HEK293 (cell line): ENCODE data around the gene SMPDL3A.

Source experiments
- FEZF1 ChIP-seq: fragments of 450-650 bp; formaldehyde crosslinking; IDR thresholded peaks from 2 replicates; pipeline ENCODE4 v1.5.1; 2016; ENCODE audit warnings: missing biosample characterization, missing genetic modification characterization
- GLI2 ChIP-seq: fragments of 450-650 bp; formaldehyde crosslinking; IDR thresholded peaks from 2 replicates; pipeline ENCODE4; 2017; ENCODE audit warnings: missing biosample characterization, missing genetic modification characterization, low read depth, borderline replicate concordance
- MEIS1 ChIP-seq: sonication (generic); formaldehyde crosslinking; IDR thresholded peaks from 2 replicates; pipeline ENCODE4 v1.8.1; 2022; ENCODE audit warnings: missing genetic modification reagents, mild to moderate bottlenecking, borderline replicate concordance
- OSR2 ChIP-seq: fragments of 450-650 bp; formaldehyde crosslinking; IDR thresholded peaks from 2 replicates; pipeline ENCODE4 v1.5.1; 2016; ENCODE audit warnings: missing biosample characterization, missing genetic modification characterization
- SP3 ChIP-seq: fragments of 450-650 bp; formaldehyde crosslinking; IDR thresholded peaks from 2 replicates; pipeline ENCODE4 v1.5.1; 2016; ENCODE audit warnings: missing biosample characterization, missing genetic modification characterization
- TRIM28 ChIP-seq: IDR thresholded peaks from 2 replicates; pipeline ENCODE4 v1.6.1; 2011; ENCODE audit warnings: low read length, control low read depth, borderline replicate concordance
- WT1 ChIP-seq: fragments of 450-650 bp; formaldehyde crosslinking; IDR thresholded peaks from 2 replicates; pipeline ENCODE4 v1.5.1; 2016; ENCODE audit warnings: missing biosample characterization, missing genetic modification characterization
- ZBTB48 ChIP-seq: fragments of 450-650 bp; formaldehyde crosslinking; IDR thresholded peaks from 2 replicates; pipeline ENCODE4 v1.5.1; 2016; ENCODE audit warnings: missing biosample characterization, missing genetic modification characterization
- ZEB2 ChIP-seq: fragments of 450-650 bp; formaldehyde crosslinking; IDR thresholded peaks from 2 replicates; pipeline ENCODE4 v1.5.1; 2016; ENCODE audit warnings: missing biosample characterization, missing genetic modification characterization
- ZFP37 ChIP-seq: fragments of 450-650 bp; formaldehyde crosslinking; IDR thresholded peaks from 2 replicates; pipeline ENCODE4 v1.5.1; 2016; ENCODE audit warnings: missing biosample characterization, missing genetic modification characterization
- ZNF132 ChIP-seq: fragments of 450-650 bp; formaldehyde crosslinking; IDR thresholded peaks from 2 replicates; pipeline ENCODE4 v1.5.1; 2017; ENCODE audit warnings: missing biosample characterization, missing genetic modification characterization, borderline replicate concordance
- ZNF133 ChIP-seq: fragments of 450-650 bp; formaldehyde crosslinking; IDR thresholded peaks from 2 replicates; pipeline ENCODE4 v1.5.1; 2016; ENCODE audit warnings: missing biosample characterization, missing genetic modification characterization
- ZNF138 ChIP-seq: fragments of 450-650 bp; formaldehyde crosslinking; IDR thresholded peaks from 2 replicates; pipeline ENCODE4 v1.5.1; 2016; ENCODE audit warnings: missing biosample characterization, missing genetic modification characterization, borderline replicate concordance
- ZNF19 ChIP-seq: fragments of 450-650 bp; formaldehyde crosslinking; IDR thresholded peaks from 2 replicates; pipeline ENCODE4; 2016; ENCODE audit warnings: missing biosample characterization, missing genetic modification characterization, low read depth
- ZNF214 ChIP-seq: fragments of 450-650 bp; formaldehyde crosslinking; IDR thresholded peaks from 2 replicates; pipeline ENCODE4 v1.5.1; 2017; ENCODE audit warnings: missing biosample characterization, mild to moderate bottlenecking, missing genetic modification characterization, borderline replicate concordance
- ZNF223 ChIP-seq: fragments of 450-650 bp; formaldehyde crosslinking; IDR thresholded peaks from 2 replicates; pipeline ENCODE4 v1.5.1; 2016; ENCODE audit warnings: missing biosample characterization, missing genetic modification characterization
- ZNF266 ChIP-seq: fragments of 450-650 bp; formaldehyde crosslinking; IDR thresholded peaks from 2 replicates; pipeline ENCODE4 v1.5.1; 2016; ENCODE audit warnings: missing biosample characterization, missing genetic modification characterization, low read depth
- ZNF423 ChIP-seq: fragments of 450-650 bp; formaldehyde crosslinking; IDR thresholded peaks from 2 replicates; pipeline ENCODE4 v1.5.1; 2016; ENCODE audit warnings: missing biosample characterization, missing genetic modification characterization
- ZNF501 ChIP-seq: fragments of 450-650 bp; formaldehyde crosslinking; IDR thresholded peaks from 2 replicates; pipeline ENCODE4 v1.5.1; 2016; ENCODE audit warnings: missing biosample characterization, missing genetic modification characterization
- ZNF514 ChIP-seq: fragments of 450-650 bp; formaldehyde crosslinking; IDR thresholded peaks from 2 replicates; pipeline ENCODE4 v1.5.1; 2016; ENCODE audit warnings: missing biosample characterization, missing genetic modification characterization
- ZNF530 ChIP-seq: fragments of 450-650 bp; formaldehyde crosslinking; IDR thresholded peaks from 2 replicates; pipeline ENCODE4 v1.5.1; 2016; ENCODE audit warnings: low read depth, missing biosample characterization, missing genetic modification characterization
- ZNF548 ChIP-seq: fragments of 450-650 bp; formaldehyde crosslinking; IDR thresholded peaks from 2 replicates; pipeline ENCODE4 v1.5.1; 2016; ENCODE audit warnings: missing biosample characterization, missing genetic modification characterization
- ZNF549 ChIP-seq: fragments of 450-650 bp; IDR thresholded peaks from 2 replicates; pipeline ENCODE4 v1.5.1; 2018; ENCODE audit warnings: missing biosample characterization, missing genetic modification characterization, mild to moderate bottlenecking, inconsistent platforms, moderate library complexity
- ZNF558 ChIP-seq: fragments of 450-650 bp; formaldehyde crosslinking; IDR thresholded peaks from 2 replicates; pipeline ENCODE4 v1.5.1; 2016; ENCODE audit warnings: missing biosample characterization, missing genetic modification characterization
- ZNF629 ChIP-seq: fragments of 450-650 bp; formaldehyde crosslinking; IDR thresholded peaks from 2 replicates; pipeline ENCODE4 v1.5.1; 2017; ENCODE audit warnings: missing biosample characterization, missing genetic modification characterization
- ZNF670 ChIP-seq: fragments of 450-650 bp; formaldehyde crosslinking; IDR thresholded peaks from 2 replicates; pipeline ENCODE4 v1.5.1; 2016; ENCODE audit warnings: missing biosample characterization, missing genetic modification characterization, low read depth
- ZNF707 ChIP-seq: fragments of 450-650 bp; formaldehyde crosslinking; IDR thresholded peaks from 2 replicates; pipeline ENCODE4 v1.5.1; 2016; ENCODE audit warnings: missing biosample characterization, missing genetic modification characterization
- ZSCAN16 ChIP-seq: fragments of 450-650 bp; formaldehyde crosslinking; IDR thresholded peaks from 2 replicates; pipeline ENCODE4 v1.5.1; 2016; ENCODE audit warnings: missing biosample characterization, missing genetic modification characterization
- TF ChIP-seq, protein P1 (sequence below): fragments of 450-650 bp; formaldehyde crosslinking; IDR thresholded peaks from 2 replicates; pipeline ENCODE4 v1.5.1; 2016; ENCODE audit warnings: missing biosample characterization, missing genetic modification characterization
- TF ChIP-seq, protein P2 (sequence below): fragments of 450-650 bp; formaldehyde crosslinking; IDR thresholded peaks from 2 replicates; pipeline ENCODE4 v1.5.1; 2016; ENCODE audit warnings: missing biosample characterization, missing genetic modification characterization
- TF ChIP-seq, protein P3 (sequence below): fragments of 450-650 bp; formaldehyde crosslinking; IDR thresholded peaks from 2 replicates; pipeline ENCODE4 v1.5.1; 2017; ENCODE audit warnings: missing biosample characterization, missing genetic modification characterization
- TF ChIP-seq, protein P4 (sequence below): fragments of 450-650 bp; formaldehyde crosslinking; IDR thresholded peaks from 2 replicates; pipeline ENCODE4 v1.5.1; 2016; ENCODE audit warnings: missing biosample characterization, missing genetic modification characterization

SMPDL3A gene

DNA sequence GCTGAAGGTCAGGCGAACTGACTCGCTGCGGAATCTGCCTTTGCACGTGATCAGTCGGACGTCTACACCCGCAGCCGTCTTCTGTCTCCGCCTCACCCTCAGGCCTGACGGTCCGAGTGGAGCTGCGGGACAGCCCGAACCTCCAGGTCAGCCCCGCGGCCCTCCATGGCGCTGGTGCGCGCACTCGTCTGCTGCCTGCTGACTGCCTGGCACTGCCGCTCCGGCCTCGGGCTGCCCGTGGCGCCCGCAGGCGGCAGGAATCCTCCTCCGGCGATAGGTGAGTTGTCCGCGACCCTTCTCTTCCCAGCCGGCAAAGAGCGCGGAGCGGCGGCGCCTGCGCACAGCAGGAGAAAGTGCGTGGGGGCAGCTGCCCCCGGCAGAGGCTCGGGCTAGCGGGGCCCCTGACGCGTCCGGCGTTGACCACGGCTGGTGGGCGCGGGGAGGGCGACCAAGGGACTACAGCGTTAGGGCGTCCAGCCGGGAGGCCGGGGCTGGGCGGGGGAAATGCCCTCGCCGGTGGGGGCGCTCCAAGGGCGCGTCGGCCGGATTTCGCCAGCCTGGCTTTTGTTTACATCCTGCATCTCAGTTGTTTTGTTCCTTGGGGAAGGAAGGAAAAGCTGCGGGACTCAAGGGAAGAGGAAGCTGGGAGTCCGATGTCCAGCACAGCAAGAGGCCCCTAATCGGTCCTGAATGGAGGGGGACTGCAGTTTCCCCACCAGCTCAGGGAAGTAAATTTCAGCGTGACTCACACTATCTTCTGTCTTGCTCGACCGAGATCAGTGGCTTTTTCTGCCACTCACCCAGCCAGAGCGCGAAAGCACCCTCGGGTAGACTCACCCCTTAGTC lies at the start of gene SMPDL3A (continued):
- TF ChIP-seq, protein P1, sequence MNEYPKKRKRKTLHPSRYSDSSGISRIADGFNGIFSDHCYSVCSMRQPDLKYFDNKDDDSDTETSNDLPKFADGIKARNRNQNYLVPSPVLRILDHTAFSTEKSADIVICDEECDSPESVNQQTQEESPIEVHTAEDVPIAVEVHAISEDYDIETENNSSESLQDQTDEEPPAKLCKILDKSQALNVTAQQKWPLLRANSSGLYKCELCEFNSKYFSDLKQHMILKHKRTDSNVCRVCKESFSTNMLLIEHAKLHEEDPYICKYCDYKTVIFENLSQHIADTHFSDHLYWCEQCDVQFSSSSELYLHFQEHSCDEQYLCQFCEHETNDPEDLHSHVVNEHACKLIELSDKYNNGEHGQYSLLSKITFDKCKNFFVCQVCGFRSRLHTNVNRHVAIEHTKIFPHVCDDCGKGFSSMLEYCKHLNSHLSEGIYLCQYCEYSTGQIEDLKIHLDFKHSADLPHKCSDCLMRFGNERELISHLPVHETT = no peak
- TF ChIP-seq SP3 (tag by site-specific recombination) (no peak), ZNF138 (tag by site-specific recombination) (no peak), MEIS1 (CRISPR knock-in tag) (no peak), ZFP37 (tag by site-specific recombination) (peak; percentile 84; the same call in 1 of the 2 replicates), ZNF19 (tag by site-specific recombination) (no peak), ZNF514 (tag by site-specific recombination) (no peak), WT1 (no peak), ZNF214 (tag by site-specific recombination) (no peak), ZNF707 (tag by site-specific recombination) (no peak), ZNF133 (tag by site-specific recombination) (no peak), ZNF501 (tag by site-specific recombination) (peak; percentile 92), ZNF548 (tag by site-specific recombination) (no peak), GLI2 (tag by site-specific recombination) (no peak), ZNF670 (tag by site-specific recombination) (no peak), ZSCAN16 (no peak), ZNF132 (tag by site-specific recombination) (no peak), ZNF223 (tag by site-specific recombination) (no peak), ZNF629 (tag by site-specific recombination) (peak; percentile 47; the same call in 1 of the 2 replicates), ZNF558 (no peak), ZNF530 (tag by site-specific recombination) (no peak), ZEB2 (tag by site-specific recombination) (peak; percentile 84), ZNF266 (tag by site-specific recombination) (no peak), OSR2 (tag by site-specific recombination) (no peak), ZNF549 (tag by site-specific recombination) (no peak), ZNF423 (no peak), ZBTB48 (tag by site-specific recombination) (peak; percentile 89), FEZF1 (no peak), TRIM28 (peak; percentile 78)
- TF ChIP-seq, protein P2, sequence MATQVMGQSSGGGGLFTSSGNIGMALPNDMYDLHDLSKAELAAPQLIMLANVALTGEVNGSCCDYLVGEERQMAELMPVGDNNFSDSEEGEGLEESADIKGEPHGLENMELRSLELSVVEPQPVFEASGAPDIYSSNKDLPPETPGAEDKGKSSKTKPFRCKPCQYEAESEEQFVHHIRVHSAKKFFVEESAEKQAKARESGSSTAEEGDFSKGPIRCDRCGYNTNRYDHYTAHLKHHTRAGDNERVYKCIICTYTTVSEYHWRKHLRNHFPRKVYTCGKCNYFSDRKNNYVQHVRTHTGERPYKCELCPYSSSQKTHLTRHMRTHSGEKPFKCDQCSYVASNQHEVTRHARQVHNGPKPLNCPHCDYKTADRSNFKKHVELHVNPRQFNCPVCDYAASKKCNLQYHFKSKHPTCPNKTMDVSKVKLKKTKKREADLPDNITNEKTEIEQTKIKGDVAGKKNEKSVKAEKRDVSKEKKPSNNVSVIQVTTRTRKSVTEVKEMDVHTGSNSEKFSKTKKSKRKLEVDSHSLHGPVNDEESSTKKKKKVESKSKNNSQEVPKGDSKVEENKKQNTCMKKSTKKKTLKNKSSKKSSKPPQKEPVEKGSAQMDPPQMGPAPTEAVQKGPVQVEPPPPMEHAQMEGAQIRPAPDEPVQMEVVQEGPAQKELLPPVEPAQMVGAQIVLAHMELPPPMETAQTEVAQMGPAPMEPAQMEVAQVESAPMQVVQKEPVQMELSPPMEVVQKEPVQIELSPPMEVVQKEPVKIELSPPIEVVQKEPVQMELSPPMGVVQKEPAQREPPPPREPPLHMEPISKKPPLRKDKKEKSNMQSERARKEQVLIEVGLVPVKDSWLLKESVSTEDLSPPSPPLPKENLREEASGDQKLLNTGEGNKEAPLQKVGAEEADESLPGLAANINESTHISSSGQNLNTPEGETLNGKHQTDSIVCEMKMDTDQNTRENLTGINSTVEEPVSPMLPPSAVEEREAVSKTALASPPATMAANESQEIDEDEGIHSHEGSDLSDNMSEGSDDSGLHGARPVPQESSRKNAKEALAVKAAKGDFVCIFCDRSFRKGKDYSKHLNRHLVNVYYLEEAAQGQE = no peak
- TF ChIP-seq, protein P3, sequence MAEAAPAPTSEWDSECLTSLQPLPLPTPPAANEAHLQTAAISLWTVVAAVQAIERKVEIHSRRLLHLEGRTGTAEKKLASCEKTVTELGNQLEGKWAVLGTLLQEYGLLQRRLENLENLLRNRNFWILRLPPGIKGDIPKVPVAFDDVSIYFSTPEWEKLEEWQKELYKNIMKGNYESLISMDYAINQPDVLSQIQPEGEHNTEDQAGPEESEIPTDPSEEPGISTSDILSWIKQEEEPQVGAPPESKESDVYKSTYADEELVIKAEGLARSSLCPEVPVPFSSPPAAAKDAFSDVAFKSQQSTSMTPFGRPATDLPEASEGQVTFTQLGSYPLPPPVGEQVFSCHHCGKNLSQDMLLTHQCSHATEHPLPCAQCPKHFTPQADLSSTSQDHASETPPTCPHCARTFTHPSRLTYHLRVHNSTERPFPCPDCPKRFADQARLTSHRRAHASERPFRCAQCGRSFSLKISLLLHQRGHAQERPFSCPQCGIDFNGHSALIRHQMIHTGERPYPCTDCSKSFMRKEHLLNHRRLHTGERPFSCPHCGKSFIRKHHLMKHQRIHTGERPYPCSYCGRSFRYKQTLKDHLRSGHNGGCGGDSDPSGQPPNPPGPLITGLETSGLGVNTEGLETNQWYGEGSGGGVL = peak; percentile 36
- TF ChIP-seq, protein P4, sequence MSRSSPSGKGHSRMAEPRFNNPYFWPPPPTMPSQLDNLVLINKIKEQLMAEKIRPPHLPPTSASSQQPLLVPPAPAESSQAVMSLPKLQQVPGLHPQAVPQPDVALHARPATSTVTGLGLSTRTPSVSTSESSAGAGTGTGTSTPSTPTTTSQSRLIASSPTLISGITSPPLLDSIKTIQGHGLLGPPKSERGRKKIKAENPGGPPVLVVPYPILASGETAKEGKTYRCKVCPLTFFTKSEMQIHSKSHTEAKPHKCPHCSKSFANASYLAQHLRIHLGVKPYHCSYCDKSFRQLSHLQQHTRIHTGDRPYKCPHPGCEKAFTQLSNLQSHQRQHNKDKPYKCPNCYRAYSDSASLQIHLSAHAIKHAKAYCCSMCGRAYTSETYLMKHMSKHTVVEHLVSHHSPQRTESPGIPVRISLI (tag by site-specific recombination) = no peak
